Neural cell (in vitro differentiated cells): Measurements from ENCODE around the gene ROBO1.

ENCODE experiments used
- CTCF ChIP-seq: fragments of 450-650 bp; IDR thresholded peaks from 2 replicates; pipeline ENCODE4 v1.5.1; 2014; ENCODE audit warnings: antibody characterized with exemption, mild to moderate bottlenecking, moderate library complexity; ENCODE audit not compliant: poor library complexity, severe bottlenecking
- EP300 ChIP-seq: fragments of 450-650 bp; conservative IDR thresholded peaks from 2 replicates; pipeline ENCODE4 v1.6.1; 2014; ENCODE audit warnings: antibody characterized with exemption, mild to moderate bottlenecking, moderate library complexity; ENCODE audit not compliant: poor library complexity, severe bottlenecking
- POLR2AphosphoS5 ChIP-seq: IDR thresholded peaks from 2 replicates; pipeline ENCODE4 v1.6.1; 2012

DNA sequence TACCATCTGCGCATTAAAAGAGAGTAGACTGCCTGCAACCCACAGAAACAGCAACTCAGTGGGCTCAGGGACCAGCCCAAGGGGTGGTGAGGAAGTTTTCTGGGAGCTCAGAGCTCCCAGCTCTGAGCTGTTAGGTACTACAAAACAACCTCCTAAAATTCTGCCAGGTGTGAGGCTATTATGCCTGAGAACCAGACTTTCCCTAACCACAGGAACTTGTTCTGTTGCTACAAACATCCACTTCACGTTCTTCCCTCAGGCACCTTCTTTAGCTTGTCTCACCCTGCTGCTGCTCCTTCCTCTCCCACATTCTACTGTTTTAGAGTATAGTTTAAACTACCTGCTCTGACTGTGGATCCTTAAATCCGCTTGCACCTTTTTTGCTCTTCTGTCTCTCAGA is 399.4 kb downstream of the ROBO1 start:
- no peak for TF ChIP-seq CTCF
- TF ChIP-seq EP300 = no peak
- no peak for TF ChIP-seq POLR2AphosphoS5
